Epithelial cell of prostate (primary cell): ENCODE data around the gene AANAT.

ENCODE experiments used
- DNase-seq: peaks from one replicate; pipeline ENCODE4 v3.0.0-alpha.2; 2011; ENCODE audit warnings: low read depth, low spot score
- H3K27ac ChIP-seq: fragments of 450-650 bp; 2 replicates; pipeline ENCODE4 v1.5.1; 2017; ENCODE audit warnings: mild to moderate bottlenecking

AANAT gene

DNA sequence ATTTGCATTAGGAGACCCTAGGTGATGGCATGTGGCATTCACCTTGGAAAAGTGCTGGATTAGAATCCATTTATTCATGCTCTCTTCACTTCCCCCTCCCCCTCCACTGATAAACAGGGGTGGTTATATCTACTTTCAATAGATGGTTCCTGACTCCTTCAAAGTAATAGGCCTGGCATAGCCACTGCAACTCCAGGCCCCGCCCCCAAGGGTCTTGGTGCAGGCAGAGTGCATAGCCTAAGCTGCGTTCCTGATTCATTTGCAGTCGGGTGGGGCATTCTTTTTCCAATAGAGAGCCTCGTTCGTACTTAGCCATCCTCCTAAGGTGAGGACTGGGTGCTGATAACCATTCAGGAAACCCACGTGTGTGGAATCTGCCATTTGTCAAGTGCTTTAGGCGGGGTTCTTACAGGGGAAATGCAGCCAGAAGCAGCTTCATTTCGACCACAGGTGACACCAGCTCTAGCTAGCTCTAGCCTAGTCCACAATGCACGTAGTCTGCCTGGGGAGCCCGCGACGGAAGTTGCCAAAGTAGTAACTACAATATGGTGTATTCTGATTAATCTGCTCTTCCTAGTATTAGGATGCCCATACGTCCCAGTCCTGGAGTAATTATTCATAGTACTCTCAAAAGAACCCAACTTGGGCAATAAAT, 25.6 kb upstream of the AANAT start:
- H3K27ac ChIP-seq = no peak overlapping the region
- no peak for DNase-seq

DNA sequence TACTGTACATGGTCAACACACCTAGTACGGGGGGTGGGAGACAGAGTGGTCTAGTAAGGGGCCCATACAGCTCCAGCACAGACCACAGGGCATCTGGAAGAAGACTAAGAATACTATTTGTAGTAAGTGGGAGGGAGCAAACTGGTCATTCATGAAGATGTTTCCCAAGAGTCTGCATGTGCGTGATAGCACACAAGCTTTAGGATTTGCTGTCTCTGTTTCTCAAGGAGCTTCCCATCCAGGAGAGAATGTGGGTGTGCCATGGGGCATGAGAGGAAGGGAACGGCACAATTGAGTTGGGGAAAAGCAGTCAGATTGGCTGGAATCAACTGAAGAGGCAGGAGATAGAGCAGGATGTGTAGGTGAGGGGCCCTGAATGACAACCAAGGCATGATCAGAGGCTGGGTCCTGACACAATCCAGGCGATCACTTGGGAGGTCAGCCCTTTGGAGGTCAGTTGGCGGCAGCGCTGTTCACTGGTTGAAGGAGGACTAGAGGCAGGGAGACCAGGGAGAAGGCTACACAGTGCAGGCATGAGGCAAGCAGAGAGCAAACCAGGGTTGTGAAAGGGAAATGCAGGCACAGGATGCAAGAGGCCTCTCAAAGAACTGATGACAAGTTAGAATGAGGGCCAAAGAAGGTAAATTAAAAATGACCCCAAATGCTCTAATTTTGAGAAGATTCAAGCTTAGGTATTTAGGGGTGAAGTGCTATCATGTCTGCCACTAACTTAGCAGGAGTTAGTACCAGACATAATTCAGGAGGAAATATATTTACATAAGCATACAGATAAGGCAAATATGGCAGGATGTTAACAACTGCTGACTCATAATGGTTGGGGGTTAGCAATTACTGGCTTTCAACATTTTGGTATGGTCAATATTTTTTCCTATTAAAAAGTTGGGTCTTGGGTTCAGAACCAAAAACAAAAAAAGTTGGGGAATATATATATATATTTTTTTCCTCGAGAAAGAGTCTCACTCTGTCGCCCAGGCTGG, 24.8 kb upstream of the AANAT start:
- DNase-seq = no peak
- H3K27ac ChIP-seq = no peak overlapping the region

DNA sequence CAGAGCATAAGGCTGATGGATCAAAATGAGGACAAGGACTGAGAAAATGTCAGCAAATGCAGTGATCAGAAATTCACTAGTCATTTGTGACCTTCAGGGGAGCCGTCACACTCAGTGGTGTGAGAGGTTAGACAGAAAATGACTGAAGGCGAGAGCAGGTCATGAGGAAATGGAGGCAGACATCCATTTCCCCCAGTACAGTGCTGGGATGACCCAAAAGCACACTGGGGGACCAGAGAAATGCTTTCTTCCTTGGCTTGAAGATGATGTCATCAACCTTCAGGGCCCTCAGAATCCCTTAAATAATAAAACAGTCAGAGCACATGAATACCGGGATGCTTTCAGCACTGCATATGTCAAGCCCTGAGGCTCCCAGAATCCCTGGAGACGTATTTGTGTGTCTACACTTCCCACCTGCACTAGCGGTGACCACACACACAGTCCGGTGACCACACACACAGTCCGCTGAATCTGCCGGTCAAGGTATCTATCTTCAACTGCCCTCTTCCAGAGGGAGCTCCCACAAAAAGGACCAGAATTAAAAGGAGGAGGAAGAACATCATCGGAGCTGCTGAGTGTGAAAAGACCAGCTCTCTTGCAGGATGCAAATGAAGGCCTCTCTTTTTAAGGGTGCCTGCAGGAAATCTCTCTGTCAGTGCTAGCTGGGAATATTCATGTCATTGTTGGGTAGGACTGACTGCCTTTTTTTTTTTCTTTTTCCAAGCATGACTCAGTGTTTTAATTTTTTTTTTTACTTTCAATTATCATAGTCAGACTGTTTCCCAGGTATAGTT, 22.7 kb upstream of the AANAT start:
- DNase-seq = no peak
- no peak overlapping the region for H3K27ac ChIP-seq

DNA sequence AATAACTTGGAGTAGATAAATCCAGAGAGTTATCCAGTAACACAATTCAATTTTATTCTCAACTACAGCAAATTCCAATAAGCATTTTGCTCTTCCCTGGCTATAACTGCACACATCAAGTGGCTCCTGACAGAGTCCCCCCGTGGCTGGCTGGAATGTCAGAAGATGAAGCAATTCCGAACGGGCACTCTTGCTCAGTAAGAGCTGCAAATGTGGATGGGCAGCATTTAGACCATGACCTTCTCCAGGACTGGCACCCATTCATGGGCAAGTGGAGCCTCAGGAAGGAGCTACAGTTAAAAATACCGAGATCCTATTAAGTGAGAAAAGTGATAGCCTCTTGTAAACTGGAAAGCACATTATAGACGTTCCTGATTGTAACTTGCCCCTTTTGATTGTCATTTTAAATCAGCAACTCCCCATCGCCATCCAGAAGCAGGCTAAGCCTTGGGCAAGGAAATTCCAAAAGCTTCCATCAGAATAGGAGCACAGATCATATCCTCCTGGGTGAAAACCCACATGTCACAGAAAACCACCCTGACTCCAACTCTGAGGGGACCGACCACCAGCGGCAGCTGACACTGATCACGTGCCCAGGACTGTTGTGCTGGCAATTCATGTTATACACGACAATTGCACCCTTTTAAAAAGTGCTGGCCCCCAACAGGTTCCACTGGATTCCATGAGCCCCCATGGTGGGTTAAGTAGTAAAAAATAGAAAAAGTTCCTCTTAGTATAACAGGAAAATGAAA, 21.5 kb upstream of the AANAT start:
- H3K27ac ChIP-seq = peak overlapping the region; percentile 65
- no peak for DNase-seq

DNA sequence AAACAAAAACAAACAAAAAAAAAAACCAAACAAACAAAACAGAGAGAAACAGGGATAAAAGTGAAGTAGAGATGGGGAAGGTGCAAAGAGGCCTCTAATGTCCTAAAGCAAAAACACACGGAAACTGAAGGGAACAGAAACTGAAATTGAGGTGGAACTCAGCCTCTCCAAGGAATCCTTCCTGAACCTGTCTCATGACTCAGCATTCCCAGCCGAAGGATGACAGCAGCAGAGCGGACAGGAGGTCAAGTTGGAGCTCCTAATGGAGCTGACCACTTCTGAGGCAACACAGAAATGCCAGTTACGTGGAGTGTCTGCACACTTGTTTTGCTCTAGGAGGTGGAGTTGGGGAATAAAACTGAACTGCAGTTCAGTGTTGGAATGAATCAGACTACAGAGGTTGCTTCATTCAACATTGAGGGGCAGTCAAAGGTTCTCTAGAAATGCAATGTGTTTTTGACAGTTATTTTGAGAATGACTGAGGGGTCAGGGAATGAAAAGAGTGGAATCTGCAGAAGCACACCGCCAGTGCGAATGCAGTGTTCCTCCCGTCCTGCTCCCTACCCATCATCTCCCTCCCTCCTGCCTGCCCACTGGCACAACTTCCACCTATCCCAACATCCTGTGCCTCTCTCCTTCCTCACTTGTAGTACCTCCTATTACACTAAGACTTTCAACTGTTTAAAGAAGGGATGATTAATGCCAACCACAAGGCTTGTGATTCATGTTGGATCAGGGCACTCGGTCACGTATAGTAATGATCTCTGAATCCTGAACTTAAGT, 20.8 kb upstream of the AANAT start:
- peak; percentile 81 for DNase-seq
- H3K27ac ChIP-seq = peak overlapping the region; percentile 65

DNA sequence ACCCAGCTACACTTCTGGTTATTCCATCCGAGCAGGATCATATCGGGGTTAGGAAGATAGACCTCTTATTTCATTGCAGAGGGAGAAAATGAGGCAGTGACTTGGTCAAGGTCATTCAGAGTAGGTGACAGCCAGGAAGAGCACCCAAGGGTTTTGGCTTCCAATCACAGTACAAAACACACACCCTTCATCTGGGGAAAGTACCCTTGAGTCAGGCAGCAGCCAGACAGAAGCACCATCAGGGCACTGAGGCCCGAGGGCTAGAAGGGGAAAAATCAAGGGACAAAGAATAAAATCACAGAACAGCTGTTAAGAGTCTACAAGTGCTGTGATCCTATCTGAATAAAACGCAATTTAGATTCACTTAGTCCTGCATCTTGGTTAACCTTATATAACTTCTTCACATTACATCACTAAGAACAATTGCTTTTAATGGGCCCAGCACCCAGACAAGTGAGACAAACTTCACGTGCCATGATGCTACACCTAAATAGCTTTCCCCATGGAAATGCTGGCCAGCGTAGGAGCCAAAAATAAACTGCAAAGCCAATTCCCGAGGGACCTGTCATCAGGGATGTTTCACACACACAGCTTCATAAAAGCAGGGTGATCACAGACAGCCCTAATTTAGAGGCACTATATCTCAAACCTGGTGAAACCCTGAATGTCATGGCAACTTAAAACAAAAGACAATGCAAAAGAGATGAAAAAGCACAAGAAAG, 19.3 kb upstream of the AANAT start:
- DNase-seq = no peak
- no peak overlapping the region for H3K27ac ChIP-seq

DNA sequence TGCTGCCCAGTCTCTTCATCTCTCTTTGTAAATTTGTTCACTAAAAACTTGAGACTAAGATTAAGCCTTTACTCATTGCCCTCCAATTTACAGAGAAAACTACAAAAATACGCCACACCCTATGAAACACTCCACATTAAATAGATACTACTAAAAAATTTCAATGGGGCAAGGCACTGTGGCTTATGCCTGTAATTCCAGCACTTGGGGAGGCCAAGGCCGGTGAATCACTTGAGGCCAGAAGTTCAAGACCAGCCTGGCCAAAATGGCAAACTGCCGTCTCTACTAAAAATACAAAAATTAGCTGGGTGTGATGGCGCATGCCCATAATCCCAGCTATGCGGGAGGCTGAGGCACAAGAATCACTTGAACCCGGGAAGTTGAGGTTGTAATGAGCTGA, 18.3 kb upstream of the AANAT start:
- DNase-seq = no peak
- no peak overlapping the region for H3K27ac ChIP-seq

DNA sequence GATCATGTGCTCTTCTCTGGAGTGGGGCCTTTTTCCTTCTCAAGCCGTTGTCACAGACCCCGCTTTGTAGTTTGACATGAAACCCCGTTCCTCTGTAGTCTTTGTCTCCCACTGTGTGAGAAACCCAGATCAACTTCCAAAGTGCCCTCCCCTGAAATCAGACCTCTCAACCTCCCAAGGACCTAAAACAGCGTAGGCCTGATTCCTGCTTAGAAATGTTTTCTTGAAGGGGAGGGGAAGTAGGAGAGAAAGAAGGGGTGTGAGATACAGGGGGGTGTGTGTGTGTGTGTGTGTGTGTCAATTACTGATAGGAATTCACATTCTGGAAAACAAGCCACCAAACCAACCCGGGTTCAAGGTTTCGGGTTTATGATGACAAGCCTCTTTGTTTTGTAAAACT, 15.9 kb upstream of the AANAT start:
- no peak for DNase-seq
- no peak overlapping the region for H3K27ac ChIP-seq

DNA sequence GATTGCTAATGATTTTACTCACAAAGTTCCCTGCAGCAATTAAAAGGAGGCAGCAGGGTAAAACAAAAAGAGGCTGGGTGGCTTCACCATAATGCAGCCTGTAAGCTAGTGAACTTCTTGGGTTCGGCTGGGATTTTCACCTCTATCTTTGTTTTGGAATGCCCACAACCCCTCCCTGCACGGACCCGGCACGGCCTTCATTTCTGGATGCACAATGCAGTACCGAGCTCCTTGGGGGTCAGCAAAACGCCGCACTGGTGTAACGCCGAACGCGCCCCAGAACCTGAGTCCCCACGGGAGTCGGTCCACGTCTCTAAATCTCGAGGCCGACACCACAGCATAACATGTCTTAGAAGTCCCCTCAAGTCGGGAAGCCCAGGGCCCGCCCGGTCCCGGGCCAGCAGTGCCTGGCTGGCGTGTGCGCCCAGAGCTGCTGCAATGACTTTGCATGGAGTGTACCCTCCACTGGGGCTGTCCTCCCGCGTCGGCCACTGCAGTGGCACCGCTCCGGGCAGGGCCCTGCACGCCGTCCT, 15.2 kb upstream of the AANAT start:
- no peak overlapping the region for H3K27ac ChIP-seq
- DNase-seq = no peak

DNA sequence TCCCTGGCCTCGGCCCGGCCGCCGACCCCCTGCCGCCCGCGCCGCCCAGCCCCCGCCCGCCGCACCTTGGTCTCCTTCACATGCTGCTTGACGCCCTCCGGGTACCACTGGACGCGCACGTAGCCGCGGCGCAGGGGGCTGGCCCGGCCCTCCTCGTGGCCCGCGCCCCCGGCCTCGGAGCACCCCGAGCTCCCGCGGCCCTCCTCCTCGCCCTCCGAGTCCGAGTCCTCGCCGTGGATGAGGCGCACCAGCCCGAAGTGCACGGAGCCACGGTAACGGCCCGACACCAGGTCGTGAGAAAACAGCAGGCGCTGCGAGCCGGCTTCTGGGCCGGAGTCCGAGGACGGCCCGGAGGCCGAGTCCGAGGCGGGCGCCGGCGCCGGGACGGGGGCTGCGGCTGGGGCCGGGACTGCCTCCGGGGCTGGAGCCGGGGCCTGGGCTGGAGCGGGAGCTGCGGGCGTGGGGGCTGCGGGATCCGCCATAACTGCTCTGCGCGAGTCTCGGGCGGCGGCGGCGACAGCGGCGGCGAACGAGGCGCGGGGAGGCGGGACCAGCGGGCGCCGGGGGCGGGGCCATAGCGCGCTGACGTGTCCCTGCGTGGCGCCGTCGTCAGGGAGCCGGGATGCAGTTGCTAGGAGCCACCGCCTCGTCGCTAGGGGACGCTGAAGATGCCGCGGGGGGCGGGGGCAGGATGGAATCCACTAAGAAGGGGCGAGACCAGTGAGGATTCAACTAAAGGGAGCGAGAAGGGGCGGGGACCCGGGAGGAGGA, 14.6 kb upstream of the AANAT start, which contains the start of gene UBE2O:
TSS of gene UBE2O (minus strand) at position 493 of the 771 bp plus-strand sequence. CDS start at position 482, 11 bp downstream.
- no peak within 1 kb of the TSS for H3K27ac ChIP-seq
- no peak for DNase-seq

DNA sequence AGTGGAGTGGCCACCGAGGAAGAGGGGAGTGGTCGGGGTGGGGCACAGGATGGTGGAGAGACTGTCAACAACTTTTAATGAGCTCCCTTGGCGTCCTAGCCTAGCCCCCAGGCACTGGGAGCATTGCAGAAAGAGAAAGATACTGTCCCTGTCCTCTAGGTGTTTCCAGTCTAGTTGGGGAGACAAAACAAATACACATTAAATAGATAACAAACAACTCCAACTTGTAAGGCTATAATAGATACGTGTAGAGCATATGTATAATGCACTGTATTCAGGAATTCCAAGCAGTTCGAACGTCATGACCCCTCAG, 14.0 kb upstream of the AANAT start:
- DNase-seq = no peak
- no peak overlapping the region for H3K27ac ChIP-seq

DNA sequence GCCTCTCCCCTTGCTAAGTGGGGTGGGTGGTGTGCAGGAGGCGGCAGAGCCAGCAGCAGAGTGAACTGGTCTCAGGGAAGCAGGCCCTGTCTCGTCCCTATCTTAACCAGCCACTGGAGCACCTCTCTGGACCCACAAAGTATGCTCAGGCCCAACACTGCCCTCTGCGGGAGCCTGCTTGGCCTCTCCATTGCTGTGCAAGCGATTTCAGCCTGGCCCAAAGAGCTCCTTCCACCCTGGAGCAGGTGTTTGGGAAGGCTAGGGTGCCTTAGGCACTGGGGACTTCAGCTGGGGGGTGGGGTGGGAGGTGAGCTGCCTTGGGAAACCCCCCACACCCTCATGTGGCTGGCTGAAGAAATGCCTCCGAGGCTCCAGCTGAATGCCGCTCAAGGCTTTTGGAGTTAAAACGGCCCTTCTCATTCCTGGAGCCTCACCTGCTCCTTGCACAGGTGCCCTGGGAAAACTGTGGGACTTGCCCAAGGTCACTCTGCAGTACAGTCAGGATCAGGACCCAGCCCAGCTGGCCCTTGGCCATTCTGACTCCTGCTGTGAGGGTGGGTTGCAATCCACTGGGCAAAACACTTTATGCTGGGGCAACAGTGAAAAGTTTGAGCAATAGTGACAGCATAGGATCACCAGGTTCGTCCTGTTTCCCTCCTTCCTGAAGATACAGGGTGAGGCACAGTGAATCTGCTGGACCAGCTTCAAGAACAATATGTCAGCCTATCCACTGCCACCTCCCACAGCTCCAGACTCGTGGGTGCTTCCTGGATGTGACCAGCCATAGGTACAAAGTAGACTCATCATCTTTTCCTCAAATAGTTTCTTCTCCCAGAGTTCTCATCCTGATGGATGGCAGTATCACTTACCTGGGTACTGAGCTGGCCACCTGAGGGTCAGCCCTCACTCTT, 8.6 kb upstream of the AANAT start:
- DNase-seq = no peak
- H3K27ac ChIP-seq = no peak overlapping the region

DNA sequence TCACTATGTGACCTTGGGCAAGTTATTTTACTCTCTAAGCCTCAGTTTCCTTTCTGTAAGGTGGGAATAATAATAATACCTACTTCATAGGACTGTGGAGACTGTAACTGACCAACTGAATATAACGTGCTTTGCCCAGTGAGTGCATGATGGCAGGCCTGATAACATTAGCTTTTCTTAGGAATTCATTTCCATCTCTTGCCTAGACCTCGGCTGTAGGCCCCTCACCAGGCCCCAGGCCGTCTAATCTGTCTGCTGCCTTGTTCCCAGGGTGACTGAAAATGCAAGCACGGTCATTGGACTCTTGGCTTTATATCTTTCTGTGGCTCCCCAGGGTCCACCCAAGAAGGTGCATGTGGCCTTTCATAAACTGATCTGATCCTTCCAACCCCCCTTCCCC, 7.7 kb upstream of the AANAT start:
- DNase-seq = no peak
- no peak overlapping the region for H3K27ac ChIP-seq

DNA sequence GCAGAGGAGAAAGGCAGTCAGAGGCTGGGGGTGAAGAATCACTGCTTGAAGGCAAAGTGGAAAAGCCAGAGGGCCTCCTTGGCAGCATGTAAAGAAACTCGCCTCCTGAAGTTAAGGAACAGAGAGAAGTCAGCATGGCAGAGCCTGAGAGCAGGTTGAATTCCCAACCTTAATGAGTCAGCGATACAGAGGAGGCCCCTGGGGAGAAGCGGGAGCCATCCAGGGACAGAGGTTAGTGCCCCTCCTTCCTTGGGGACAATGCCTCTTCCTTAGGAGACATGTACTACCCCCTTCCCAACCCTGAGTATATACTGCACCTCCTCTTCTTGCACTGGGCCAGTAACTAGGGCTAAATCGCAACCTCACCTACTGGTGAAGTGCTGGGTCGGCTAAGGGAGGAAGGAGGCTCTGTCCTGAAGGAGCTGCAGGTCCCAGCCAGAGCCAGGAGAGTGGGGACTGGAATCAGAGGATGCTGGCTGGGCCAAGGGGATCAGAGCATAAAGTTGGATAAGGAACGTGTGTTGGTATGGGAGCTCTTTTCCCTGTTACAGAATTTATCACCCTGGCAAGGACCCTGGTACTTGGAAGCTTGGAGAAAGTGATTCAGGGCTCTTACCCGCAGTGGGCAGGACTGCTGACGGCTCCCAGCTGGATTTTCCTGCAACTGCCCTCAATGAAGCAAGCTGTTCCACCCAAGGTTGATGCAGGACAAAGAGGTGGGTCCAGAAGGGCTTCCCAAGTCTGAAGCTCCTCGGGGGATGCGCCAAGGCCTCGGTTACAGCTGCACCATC, 5.4 kb upstream of the AANAT start:
- no peak overlapping the region for H3K27ac ChIP-seq
- no peak for DNase-seq

DNA sequence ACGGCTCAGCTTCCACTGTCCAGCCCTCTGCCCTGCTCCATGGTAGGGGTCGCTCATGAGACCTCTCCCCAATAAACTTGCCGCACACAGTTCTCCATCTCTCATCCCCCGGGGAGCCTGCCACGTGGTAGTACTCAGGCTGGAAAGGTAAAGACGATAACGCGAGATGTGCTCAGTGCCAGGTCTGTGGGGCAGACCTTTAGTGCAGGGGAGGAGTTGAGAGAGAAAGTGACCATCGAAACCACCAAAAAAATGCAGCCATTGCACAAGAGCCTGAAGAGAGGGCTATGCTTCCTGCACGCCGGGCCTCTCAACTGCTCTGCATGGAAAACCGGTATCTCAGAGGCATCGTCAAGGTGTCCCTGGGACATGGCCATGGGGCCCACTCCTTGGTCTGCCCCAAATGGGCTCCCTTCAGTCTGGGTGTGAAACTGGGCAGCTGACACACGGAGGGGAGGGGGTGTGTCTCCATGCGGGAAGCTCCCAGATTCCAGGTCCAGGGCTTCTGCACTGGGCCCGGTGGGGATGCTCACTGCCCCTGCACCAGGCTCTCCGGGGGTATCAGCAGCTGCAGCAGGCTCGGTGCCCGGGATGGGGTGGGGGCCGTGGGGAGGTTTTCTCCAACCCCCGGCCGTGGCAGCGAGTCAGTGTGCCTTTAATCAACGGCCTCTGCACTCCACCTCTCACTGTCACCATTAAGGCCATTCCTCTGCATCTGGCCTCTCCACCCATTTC, 4.7 kb upstream of the AANAT start:
- H3K27ac ChIP-seq = no peak overlapping the region
- DNase-seq = no peak
